Measurements from ENCODE around the gene GAS2. TPM values are rescaled to one million over a fixed set of nuclear protein-coding genes. Genes with fewer than 3 reads are reported as not detected.
A peak's percentile ranks its signal among the peaks of the same experiment; 100 is the strongest.
"Not testable (repeated sequence)": the region's sequence is repeated elsewhere in the genome, so short reads cannot be mapped to it uniquely, and the experiment has no call there.

The GAS2 gene
- total and polyA plus RNA-seq, 2 donors (not counting 3 experiments of a cell fraction or from before 2014, with no cell fraction given): 0.54 to 0.88 TPM

DNA sequence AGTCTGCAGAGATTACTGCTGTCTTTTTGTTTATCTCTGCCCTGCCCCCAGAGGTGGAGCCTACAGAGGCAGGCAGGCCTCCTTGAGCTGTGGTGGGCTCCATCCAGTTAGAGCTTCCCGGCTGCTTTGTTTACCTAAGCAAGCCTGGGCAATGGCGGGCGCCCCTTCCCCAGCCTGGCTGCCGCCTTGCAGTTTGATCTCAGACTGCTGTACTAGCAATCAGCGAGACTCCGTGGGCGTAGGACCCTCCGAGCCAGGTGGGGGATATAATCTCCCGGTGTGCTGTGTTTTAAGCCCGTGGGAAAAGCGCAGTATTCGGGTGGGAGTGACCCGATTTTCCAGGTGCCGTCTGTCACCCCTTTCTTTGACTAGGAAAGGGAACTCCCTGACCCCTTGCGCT lies 14.1 kb upstream of the GAS2 start:
- FAIRE-seq; dilution Hi-C loops (cut with MboI; ENCODE audit: extremely low pct_ligation_motif_present, low sequenced_read_pairs); H3K9me3 ChIP-seq (replicated peaks; ENCODE audit: control insufficient read depth, insufficient read depth, low read length); H3K27ac ChIP-seq (ENCODE audit: insufficient read depth, low read depth, low read length); H3K79me2 ChIP-seq (ENCODE audit: control insufficient read depth, insufficient read depth, low read length); intact Hi-C loops (cut with micrococcal nuclease); H3K4me2 ChIP-seq (ENCODE audit: insufficient read depth, low read length); POLR2A ChIA-PET; H3K4me1 ChIP-seq (ENCODE audit: control insufficient read depth, extremely low read depth, insufficient read depth, low read length); DNase-seq (ENCODE audit: low read depth, low spot score); BruUV-seq (replicated peaks); H3K4me3 ChIP-seq (replicated peaks in 1 of 3; ENCODE audit: insufficient read depth in 1 of 3, low read depth in 1 of 3, low read length in 3 of 3); H3K9ac ChIP-seq (replicated peaks; ENCODE audit: extremely low read depth, insufficient read depth, low read length); H2AFZ ChIP-seq (ENCODE audit: low read depth, low read length); H4K20me1 ChIP-seq (replicated peaks; ENCODE audit: control insufficient read depth, extremely low read depth, insufficient read depth, low read length); H3K9me1 ChIP-seq (replicated peaks; ENCODE audit: control insufficient read depth, extremely low read depth, insufficient read depth, low read length); H3K27me3 ChIP-seq (ENCODE audit: control insufficient read depth in 2 of 2, insufficient read depth in 2 of 2, low read length in 2 of 2); CTCF ChIA-PET; H3K36me3 ChIP-seq (ENCODE audit: control insufficient read depth in 2 of 2, extremely low read depth in 1 of 2, insufficient read depth in 2 of 2, low read length in 2 of 2): not testable (repeated sequence)

DNA sequence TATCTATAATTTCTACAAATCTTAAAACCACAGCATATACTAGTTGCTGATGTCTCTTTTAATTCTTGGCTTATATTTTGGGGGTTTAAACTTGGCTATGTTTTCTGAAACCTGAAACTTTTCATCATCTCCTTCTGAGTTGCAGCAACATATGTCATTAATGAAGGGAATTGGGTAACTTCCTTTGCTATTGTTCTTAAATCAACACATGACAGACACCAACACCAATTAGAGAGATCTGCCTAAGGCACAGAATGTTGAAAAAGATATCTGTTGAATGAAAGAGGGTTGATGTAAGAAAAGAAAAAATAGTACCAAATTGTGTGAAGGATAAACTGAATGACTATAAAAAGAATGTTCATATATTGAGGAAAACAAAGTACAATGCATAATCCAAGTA lies 10.3 kb upstream of the GAS2 start:
- intact Hi-C loops (cut with micrococcal nuclease): no loop called here
- TF ChIP-seq JUN (IDR thresholded peaks at IDR 0.05; ENCODE audit: borderline replicate concordance, insufficient read depth, insufficient read length, low read depth): no peak
- Histone ChIP-seq H3K27me3 (ENCODE audit: control insufficient read depth in 2 of 2, insufficient read depth in 2 of 2, low read length in 2 of 2) (peaks cover 4 to 7% of the 10 kb centered on the region in 2 experiments), H3K9me1 (replicated peaks; ENCODE audit: control insufficient read depth, extremely low read depth, insufficient read depth, low read length) (no peaks in the 10 kb centered on the region), H3K27ac (ENCODE audit: insufficient read depth, low read depth, low read length) (no peak overlapping the region), H3K4me2 (ENCODE audit: insufficient read depth, low read length) (no peak overlapping the region), H3K36me3 (ENCODE audit: control insufficient read depth in 2 of 2, extremely low read depth in 1 of 2, insufficient read depth in 2 of 2, low read length in 2 of 2) (no peaks in the 10 kb centered on the region), H3K9me3 (replicated peaks; ENCODE audit: control insufficient read depth, insufficient read depth, low read length) (no peaks in the 10 kb centered on the region), H2AFZ (ENCODE audit: low read depth, low read length) (no peak overlapping the region), H4K20me1 (replicated peaks; ENCODE audit: control insufficient read depth, extremely low read depth, insufficient read depth, low read length) (no peaks in the 10 kb centered on the region), H3K9ac (replicated peaks; ENCODE audit: extremely low read depth, insufficient read depth, low read length) (no peak overlapping the region), H3K4me3 (replicated peaks in 1 of 3; ENCODE audit: insufficient read depth in 1 of 3, low read depth in 1 of 3, low read length in 3 of 3) (no peak overlapping the region), H3K4me1 (ENCODE audit: control insufficient read depth, extremely low read depth, insufficient read depth, low read length) (no peaks in the 10 kb centered on the region), H3K79me2 (ENCODE audit: control insufficient read depth, insufficient read depth, low read length) (no peaks in the 10 kb centered on the region)
- dilution Hi-C loops (cut with MboI; ENCODE audit: extremely low pct_ligation_motif_present, low sequenced_read_pairs): no loop called here
- peak; percentile 23 for DNase-seq (ENCODE audit: low read depth, low spot score)
- peak; percentile 55 for FAIRE-seq
- no TSS peak for BruUV-seq (replicated peaks)
- POLR2A ChIA-PET: no interaction called here
- CTCF ChIA-PET: interaction anchor here (0.8 to 1.4 kb wide), 4 partner anchors 15 to 132 kb away, joined by 3 to 4 read pairs (median 3); no protein-coding TSS in a partner anchor
